ENCODE data around the gene SLC11A1. TPM values are rescaled to one million over a fixed set of nuclear protein-coding genes. Genes with fewer than 3 reads are reported as not detected.
A peak's percentile ranks its signal among the peaks of the same experiment; 100 is the strongest.

Gene SLC11A1
- total RNA-seq, 2 donors from 2014 or later: 0.11 TPM; not detected in 1

- no peak overlapping the region for H3K4me3 Mint-ChIP-seq
- peaks cover 7% of the 10 kb centered on the region for H3K36me3 Mint-ChIP-seq
- peaks cover 4% of the 10 kb centered on the region for H3K9me3 Mint-ChIP-seq
- H3K27me3 Mint-ChIP-seq: no peaks in the 10 kb centered on the region
- no peaks in the 10 kb centered on the region for H3K4me1 Mint-ChIP-seq (ENCODE audit: low read depth in 2 of 2)
- no peak for DNase-seq (ENCODE audit: low spot score)
- no peak overlapping the region for H3K27ac Mint-ChIP-seq
- no peak for ATAC-seq
Observed at GRCh38 chr2:218354850-218355443, 27.1 kb upstream of the SLC11A1 start.

GRCh38 chr2:218357236-218358177, 24.6 kb upstream of the SLC11A1 start:
- Mint-ChIP-seq H3K4me3 (no peak overlapping the region), H3K36me3 (no peaks in the 10 kb centered on the region), H3K27me3 (no peaks in the 10 kb centered on the region), H3K4me1 (ENCODE audit: low read depth in 2 of 2) (no peaks in the 10 kb centered on the region), H3K9me3 (no peaks in the 10 kb centered on the region), H3K27ac (no peak overlapping the region)
- DNase-seq (ENCODE audit: low spot score) (no peak), ATAC-seq (peak in 1 of 2 donors; percentile 36)

- Mint-ChIP-seq H3K27me3 (no peaks in the 10 kb centered on the region), H3K9me3 (no peaks in the 10 kb centered on the region), H3K4me3 (no peak overlapping the region), H3K36me3 (no peaks in the 10 kb centered on the region), H3K4me1 (ENCODE audit: low read depth in 2 of 2) (no peaks in the 10 kb centered on the region), H3K27ac (no peak overlapping the region)
- DNase-seq (ENCODE audit: low spot score) (no peak), ATAC-seq (no peak)
Observed at GRCh38 chr2:218360453-218360852, 21.6 kb upstream of the SLC11A1 start.

- Mint-ChIP-seq H3K27me3 (no peaks in the 10 kb centered on the region), H3K27ac (no peak overlapping the region), H3K9me3 (no peaks in the 10 kb centered on the region), H3K4me1 (ENCODE audit: low read depth in 2 of 2) (no peaks in the 10 kb centered on the region), H3K4me3 (no peak overlapping the region), H3K36me3 (no peaks in the 10 kb centered on the region)
- no peak for DNase-seq (ENCODE audit: low spot score)
- no peak for ATAC-seq
Observed at GRCh38 chr2:218362606-218363005, 19.5 kb upstream of the SLC11A1 start.

- DNase-seq (ENCODE audit: low spot score) (no peak), ATAC-seq (no peak)
- no peaks in the 10 kb centered on the region for H3K27me3 Mint-ChIP-seq
- H3K27ac Mint-ChIP-seq: no peak overlapping the region
- H3K9me3 Mint-ChIP-seq: no peaks in the 10 kb centered on the region
- no peak overlapping the region for H3K4me3 Mint-ChIP-seq
- no peaks in the 10 kb centered on the region for H3K36me3 Mint-ChIP-seq
- peaks cover 0 to 3% of the 10 kb centered on the region in 2 donors for H3K4me1 Mint-ChIP-seq (ENCODE audit: low read depth in 2 of 2)
Observed at GRCh38 chr2:218363736-218364135, 18.3 kb upstream of the SLC11A1 start.

GRCh38 chr2:218364196-218364595, 17.9 kb upstream of the SLC11A1 start:
- peaks cover 0 to 3% of the 10 kb centered on the region in 2 donors for H3K4me1 Mint-ChIP-seq (ENCODE audit: low read depth in 2 of 2)

GRCh38 chr2:218366621-218367414, 15.3 kb upstream of the SLC11A1 start:
- Mint-ChIP-seq H3K27ac (peak overlapping the region; percentile 64 to 76), H3K36me3 (no peaks in the 10 kb centered on the region), H3K4me1 (ENCODE audit: low read depth in 2 of 2) (peaks cover 0 to 11% of the 10 kb centered on the region in 2 donors), H3K9me3 (no peaks in the 10 kb centered on the region), H3K27me3 (no peaks in the 10 kb centered on the region), H3K4me3 (peak overlapping the region; percentile 79)
- ATAC-seq: no peak
- no peak for DNase-seq (ENCODE audit: low spot score)

More at GRCh38 chr2:218364196-218364595, 17.9 kb upstream of the SLC11A1 start:
- Mint-ChIP-seq H3K27me3 (no peaks in the 10 kb centered on the region), H3K4me3 (no peak overlapping the region), H3K27ac (no peak overlapping the region), H3K9me3 (no peaks in the 10 kb centered on the region), H3K36me3 (no peaks in the 10 kb centered on the region)
- ATAC-seq (no peak), DNase-seq (ENCODE audit: low spot score) (no peak)

- no peaks in the 10 kb centered on the region for H3K27me3 Mint-ChIP-seq
- H3K9me3 Mint-ChIP-seq: no peaks in the 10 kb centered on the region
- peak overlapping the region; percentile 64 to 76 for H3K27ac Mint-ChIP-seq
Observed at GRCh38 chr2:218367415-218368149, 14.5 kb upstream of the SLC11A1 start.

GRCh38 chr2:218368150-218368528, 13.9 kb upstream of the SLC11A1 start:
- peak overlapping the region; percentile 79 for H3K4me3 Mint-ChIP-seq
- no peaks in the 10 kb centered on the region for H3K36me3 Mint-ChIP-seq
- no peaks in the 10 kb centered on the region for H3K27me3 Mint-ChIP-seq
- ATAC-seq: no peak
- no peaks in the 10 kb centered on the region for H3K9me3 Mint-ChIP-seq
- peak overlapping the region; percentile 64 to 76 for H3K27ac Mint-ChIP-seq
- DNase-seq (ENCODE audit: low spot score): no peak
- H3K4me1 Mint-ChIP-seq (ENCODE audit: low read depth in 2 of 2): peaks cover 0 to 11% of the 10 kb centered on the region in 2 donors

More at GRCh38 chr2:218367415-218368149, 14.5 kb upstream of the SLC11A1 start:
- DNase-seq (ENCODE audit: low spot score) (peak; percentile 96), ATAC-seq (peak; percentile 98 to 99)
- Mint-ChIP-seq H3K4me3 (peak overlapping the region; percentile 79), H3K36me3 (no peaks in the 10 kb centered on the region), H3K4me1 (ENCODE audit: low read depth in 2 of 2) (peaks cover 0 to 11% of the 10 kb centered on the region in 2 donors)

GRCh38 chr2:218368621-218369153, 13.4 kb upstream of the SLC11A1 start:
- Mint-ChIP-seq H3K4me1 (ENCODE audit: low read depth in 2 of 2) (peaks cover 0 to 11% of the 10 kb centered on the region in 2 donors), H3K4me3 (peak overlapping the region; percentile 42)

GRCh38 chr2:218369330-218369729, 12.7 kb upstream of the SLC11A1 start:
- Mint-ChIP-seq H3K36me3 (no peaks in the 10 kb centered on the region), H3K27ac (peak overlapping the region; percentile 64 to 76), H3K4me1 (ENCODE audit: low read depth in 2 of 2) (peaks cover 0 to 11% of the 10 kb centered on the region in 2 donors), H3K9me3 (no peaks in the 10 kb centered on the region), H3K27me3 (no peaks in the 10 kb centered on the region), H3K4me3 (peak overlapping the region; percentile 42)
- no peak for ATAC-seq
- no peak for DNase-seq (ENCODE audit: low spot score)

More at GRCh38 chr2:218368621-218369153, 13.4 kb upstream of the SLC11A1 start:
- DNase-seq (ENCODE audit: low spot score): no peak
- ATAC-seq: no peak
- Mint-ChIP-seq H3K36me3 (no peaks in the 10 kb centered on the region), H3K9me3 (no peaks in the 10 kb centered on the region), H3K27me3 (no peaks in the 10 kb centered on the region), H3K27ac (peak overlapping the region; percentile 64 to 76)

GRCh38 chr2:218370410-218371063, 11.5 kb upstream of the SLC11A1 start:
- peaks cover 0 to 11% of the 10 kb centered on the region in 2 donors for H3K4me1 Mint-ChIP-seq (ENCODE audit: low read depth in 2 of 2)
- H3K27me3 Mint-ChIP-seq: no peaks in the 10 kb centered on the region
- H3K9me3 Mint-ChIP-seq: no peaks in the 10 kb centered on the region
- H3K4me3 Mint-ChIP-seq: no peak overlapping the region
- ATAC-seq (no peak), DNase-seq (ENCODE audit: low spot score) (no peak)
- H3K27ac Mint-ChIP-seq: no peak overlapping the region
- H3K36me3 Mint-ChIP-seq: no peaks in the 10 kb centered on the region

All from natural killer cell treated with Interleukin-12 subunit alpha and Interleukin-12 subunit beta and Interleukin-15 and Interleukin-18, amount 100 ng/mL, for 72 hours (primary cell).